HepG2 (cell line): ENCODE measurements around the gene GADD45GIP1. TPM values are rescaled to one million over a fixed set of nuclear protein-coding genes. Genes with fewer than 3 reads are reported as not detected.

ENCODE experiments used
- CBX5 ChIP-seq: sonication (generic); formaldehyde crosslinking; IDR thresholded peaks from 2 replicates; pipeline ENCODE4 v1.4.0; 2020; ENCODE audit warnings: missing genetic modification reagents, borderline replicate concordance
- DBP ChIP-seq: sonication (generic); formaldehyde crosslinking; IDR thresholded peaks from 2 replicates; pipeline ENCODE4 v1.4.0; 2020; ENCODE audit warnings: missing genetic modification reagents; ENCODE audit errors: not compliant biosample characterization
- HNF1A ChIP-seq, 2 experiments: sonication (generic) in 1 of 2; formaldehyde crosslinking in 1 of 2; IDR thresholded peaks; 2 replicates each; pipeline versions ENCODE4 v1.4.0 to v1.6.1; 2016 to 2020; ENCODE audit warnings: borderline replicate concordance in 1 of 2, low read depth in 1 of 2, mild to moderate bottlenecking in 1 of 2, missing genetic modification reagents in 1 of 2
- HOMEZ ChIP-seq: IDR thresholded peaks from 2 replicates; pipeline ENCODE4 v1.6.1; 2016; ENCODE audit warnings: low read depth
- IKZF1 ChIP-seq: fragments of 450-650 bp; IDR thresholded peaks from 2 replicates; pipeline ENCODE4 v1.7.1; 2016
- MIER2 ChIP-seq: IDR thresholded peaks from 2 replicates; pipeline ENCODE4 v1.6.1; 2016; ENCODE audit warnings: missing biosample characterization, missing genetic modification reagents
- MLLT10 ChIP-seq: sonication (generic); formaldehyde crosslinking; IDR thresholded peaks from 2 replicates; pipeline ENCODE4 v1.4.0; 2020; ENCODE audit warnings: missing genetic modification reagents
- PATZ1 ChIP-seq: sonication (generic); formaldehyde crosslinking; IDR thresholded peaks from 2 replicates; pipeline ENCODE4 v1.4.0; 2020; ENCODE audit warnings: missing genetic modification reagents
- PHF8 ChIP-seq: sonication (generic); formaldehyde crosslinking; IDR thresholded peaks from 2 replicates; pipeline ENCODE4 v1.5.0; 2020; ENCODE audit warnings: missing genetic modification reagents
- SP140L ChIP-seq: sonication (generic); formaldehyde crosslinking; IDR thresholded peaks from 2 replicates; pipeline ENCODE4 v1.4.0; 2020; ENCODE audit warnings: missing genetic modification reagents, borderline replicate concordance
- TIGD3 ChIP-seq: sonication (generic); formaldehyde crosslinking; IDR thresholded peaks from 2 replicates; pipeline ENCODE4 v1.5.1; 2020; ENCODE audit warnings: mild to moderate bottlenecking, missing genetic modification reagents, borderline replicate concordance
- ZBTB34 ChIP-seq: sonication (generic); formaldehyde crosslinking; IDR thresholded peaks from 2 replicates; pipeline ENCODE4 v1.8.0; 2022; ENCODE audit warnings: mild to moderate bottlenecking, missing genetic modification reagents
- ZNF740 ChIP-seq: sonication (generic); formaldehyde crosslinking; IDR thresholded peaks from 2 replicates; pipeline ENCODE4 v1.4.0; 2020; ENCODE audit warnings: missing genetic modification reagents
- polyA plus RNA-seq, 8 experiments: library from polyadenylated mRNA; depleted of rRNA in 3 of 8; stranded (reverse) in 7 of 8; unstranded in 1 of 8; fragments of >200 nt; fragmentation: Illumina TruSeq in 4 of 8; extraction: Trizol in 4 of 8; gene quantifications; 2 replicates each; pipeline versions ENCODE4 v1.2.1 to v1.2.3, GENCODE V29; 2011 to 2016; ENCODE audit warnings: low read depth in 4 of 8, missing spikeins in 1 of 8, mixed read lengths in 1 of 8; ENCODE audit not compliant: insufficient read depth in 1 of 8
- total RNA-seq, 5 experiments: library from RNA; depleted of rRNA; stranded (reverse); fragments of >200 nt; fragmentation: Illumina TruSeq; extraction: Trizol; gene quantifications; 2 replicates each; pipeline ENCODE4 v1.2.3, GENCODE V29; 2016; ENCODE audit warnings: low read depth in 1 of 5

The GADD45GIP1 gene
- total and polyA plus RNA-seq, 2 of the 13 experiments (the other 11 are each of a cell fraction or from before 2014, with no cell fraction given), result 24.6 to 30.7 TPM

- no peak for TF ChIP-seq ZBTB34 (CRISPR knock-in tag)
- peak; percentile 60; the same call in 1 of the 2 replicates for TF ChIP-seq ZNF740 (CRISPR knock-in tag)
- no peak for TF ChIP-seq IKZF1
- TF ChIP-seq HNF1A (IDR thresholded peaks at IDR 0.05; ENCODE audit: low read depth), result no peak
- TF ChIP-seq HNF1A (CRISPR knock-in tag; IDR thresholded peaks at IDR 0.05; ENCODE audit: borderline replicate concordance), result no peak
- no peak for TF ChIP-seq MLLT10 (CRISPR knock-in tag)
- peak; percentile 95 for TF ChIP-seq PATZ1 (CRISPR knock-in tag)
- TF ChIP-seq TIGD3, result no peak
- no peak for TF ChIP-seq SP140L (CRISPR knock-in tag)
- TF ChIP-seq DBP (CRISPR knock-in tag), result no peak
- TF ChIP-seq HOMEZ (CRISPR knock-in tag), result no peak
- TF ChIP-seq CBX5, result peak; percentile 32
- TF ChIP-seq MIER2, result no peak
- peak; percentile 46; the same call in 1 of the 2 replicates for TF ChIP-seq PHF8 (CRISPR knock-in tag)
Measured at GRCh38 chr19:12965017-12965811, 8.2 kb upstream of the GADD45GIP1 start (continued).
